ENCODE measurements around the gene CEL. TPM values are rescaled to one million over a fixed set of nuclear protein-coding genes. Genes with fewer than 3 reads are reported as not detected.

The CEL gene
- total RNA-seq, 1 experiment from 2014 or later, result 3.6 TPM

DNA sequence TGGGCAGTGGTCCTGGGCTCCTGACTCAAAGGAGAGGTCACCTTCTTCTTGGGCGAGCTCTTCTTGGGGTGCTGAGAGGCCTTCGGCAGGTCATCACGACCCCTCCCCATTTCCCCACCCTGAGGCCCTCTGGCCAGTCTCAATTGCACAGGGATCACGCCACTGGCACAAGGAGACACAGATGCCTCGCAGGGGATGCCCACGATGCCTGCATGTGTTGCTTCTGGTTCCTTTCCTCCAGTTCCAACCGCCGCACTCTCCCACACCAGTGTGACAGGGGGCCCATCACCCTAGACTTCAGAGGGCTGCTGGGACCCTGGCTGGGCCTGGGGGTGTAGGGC, 1.3 kb downstream of the CEL start:
- Histone ChIP-seq H3T11ph (ENCODE audit: low read length) (no peak overlapping the region), H3K79me1 (ENCODE audit: insufficient read depth, low read depth, low read length, poor library complexity, severe bottlenecking) (no peaks in the 10 kb centered on the region)
- peaks cover 5 to 10% (median 5%) of the 10 kb centered on the region in 3 experiments; a peak in 6 of 7 replicates for H3K36me3 Mint-ChIP-seq (ENCODE audit: insufficient read depth in 1 of 3, low read depth in 3 of 3)

More for the DNA sequence above, 1.3 kb downstream of the CEL start:
- Histone ChIP-seq H3K27me3 (ENCODE audit: insufficient read depth, low read length) (no peaks in the 10 kb centered on the region), H4K20me1 (ENCODE audit: control insufficient read depth, insufficient read depth, insufficient read length) (peaks cover 3% of the 10 kb centered on the region), H2AK5ac (ENCODE audit: insufficient read length, low read length) (no peak overlapping the region), H4K91ac (ENCODE audit: insufficient read length, low read depth, low read length) (no peak overlapping the region), H2BK12ac (ENCODE audit: insufficient read length, low read depth, low read length) (no peak overlapping the region), H2BK15ac (ENCODE audit: low read depth, low read length) (no peak overlapping the region), H3K9me3 (ENCODE audit: control insufficient read depth, low read depth, low read length) (no peaks in the 10 kb centered on the region), H3K4me2 (ENCODE audit: insufficient read depth, insufficient read length, low read length) (no peak overlapping the region), H3K4ac (ENCODE audit: low read depth, low read length) (no peak overlapping the region), H4K5ac (ENCODE audit: insufficient read length, low read depth, low read length) (no peak overlapping the region), H4K8ac (replicated peaks; ENCODE audit: insufficient read length, low read depth, low read length) (no peak overlapping the region), H3K14ac (ENCODE audit: insufficient read depth, low read length) (no peak overlapping the region), H3K27ac (ENCODE audit: insufficient read length, low read depth, low read length) (no peak overlapping the region), H3K23ac (ENCODE audit: insufficient read length, low read depth, low read length) (no peak overlapping the region), H3K79me2 (ENCODE audit: insufficient read depth, low read length) (no peaks in the 10 kb centered on the region), H2BK5ac (ENCODE audit: insufficient read length, low read length) (no peak overlapping the region), H3K56ac (ENCODE audit: insufficient read length, low read depth, low read length) (no peak overlapping the region), H2BK20ac (ENCODE audit: low read depth, low read length, poor library complexity, severe bottlenecking) (no peak overlapping the region), H3K9ac (ENCODE audit: extremely low read depth, insufficient read length, low read length) (no peak overlapping the region), H3K23me2 (ENCODE audit: insufficient read length, low read depth, low read length, poor library complexity, severe bottlenecking) (no peaks in the 10 kb centered on the region), H3K4me1 (ENCODE audit: insufficient read depth, low read length) (peaks cover 2% of the 10 kb centered on the region; the same call in 1 of the 2 replicates), H3K18ac (ENCODE audit: insufficient read length, low read depth, low read length) (no peak overlapping the region), H2BK120ac (ENCODE audit: low read depth, low read length, poor library complexity, severe bottlenecking) (no peak overlapping the region), H2AFZ (ENCODE audit: low read length) (no peak overlapping the region)
- TF ChIP-seq, protein P1, sequence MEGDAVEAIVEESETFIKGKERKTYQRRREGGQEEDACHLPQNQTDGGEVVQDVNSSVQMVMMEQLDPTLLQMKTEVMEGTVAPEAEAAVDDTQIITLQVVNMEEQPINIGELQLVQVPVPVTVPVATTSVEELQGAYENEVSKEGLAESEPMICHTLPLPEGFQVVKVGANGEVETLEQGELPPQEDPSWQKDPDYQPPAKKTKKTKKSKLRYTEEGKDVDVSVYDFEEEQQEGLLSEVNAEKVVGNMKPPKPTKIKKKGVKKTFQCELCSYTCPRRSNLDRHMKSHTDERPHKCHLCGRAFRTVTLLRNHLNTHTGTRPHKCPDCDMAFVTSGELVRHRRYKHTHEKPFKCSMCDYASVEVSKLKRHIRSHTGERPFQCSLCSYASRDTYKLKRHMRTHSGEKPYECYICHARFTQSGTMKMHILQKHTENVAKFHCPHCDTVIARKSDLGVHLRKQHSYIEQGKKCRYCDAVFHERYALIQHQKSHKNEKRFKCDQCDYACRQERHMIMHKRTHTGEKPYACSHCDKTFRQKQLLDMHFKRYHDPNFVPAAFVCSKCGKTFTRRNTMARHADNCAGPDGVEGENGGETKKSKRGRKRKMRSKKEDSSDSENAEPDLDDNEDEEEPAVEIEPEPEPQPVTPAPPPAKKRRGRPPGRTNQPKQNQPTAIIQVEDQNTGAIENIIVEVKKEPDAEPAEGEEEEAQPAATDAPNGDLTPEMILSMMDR (conservative IDR thresholded peaks at IDR 0.05), result no peak
- peaks cover 28 to 29% of the 10 kb centered on the region in 2 experiments for H3K4me1 Mint-ChIP-seq
- H3K27me3 Mint-ChIP-seq (ENCODE audit: low read depth), result no peaks in the 10 kb centered on the region
- DNase-seq, result no peak
- no peaks in the 10 kb centered on the region for H3K9me3 Mint-ChIP-seq
- no peak overlapping the region for H3K27ac Mint-ChIP-seq
- no CpG with 5 or more reads among the region's 8 CpGs for WGBS (ENCODE audit: extremely low coverage, insufficient read length, low lambda C conversion rate)
- H3K4me3 Mint-ChIP-seq, result no peak overlapping the region
